H1 (cell line): ENCODE results near the gene AGAP1. TPM values are rescaled to one million over a fixed set of nuclear protein-coding genes. Genes with fewer than 3 reads are reported as not detected.

Experiments
- NANOG ChIP-seq: IDR thresholded peaks from 2 replicates; pipeline ENCODE4 v1.6.1; 2011; ENCODE audit warnings: low read length, low read depth, mild to moderate bottlenecking, inconsistent platforms; ENCODE audit not compliant: insufficient read depth, poor library complexity, severe bottlenecking
- RBBP5 ChIP-seq: IDR thresholded peaks from 2 replicates; pipeline ENCODE4 v1.7.1; 2012; ENCODE audit warnings: low read depth, mild to moderate bottlenecking, inconsistent platforms, low read length, moderate library complexity, borderline replicate concordance
- polyA plus RNA-seq, 7 experiments: library from polyadenylated mRNA; depleted of rRNA in 3 of 7; stranded (reverse) in 5 of 7; unstranded in 2 of 7; fragments of >200 nt in 5 of 7; fragments of 200-250 nt in 2 of 7; gene quantifications; 1 replicate in 5 of 7; 2 replicates in 1 of 7; 4 replicates in 1 of 7; pipeline versions ENCODE4 v1.2.1 to v1.2.3, GENCODE V29; 2011 to 2013; ENCODE audit warnings: missing spikeins in 2 of 7, mixed read lengths in 2 of 7
- total RNA-seq: library from RNA; stranded (reverse); fragmentation: NEBNext Ultra II Directional; extraction: Animal tissue kit (Norgen Biotek cat#: 25700); gene quantifications from 2 replicates; pipeline ENCODE4 v1.2.1, GENCODE V29; 2021
- TF ChIP-seq, protein P1 (sequence below): fragments of 300-600 bp; sonication (generic); IDR thresholded peaks from 2 replicates; pipeline ENCODE4 v1.7.1; 2012; ENCODE audit warnings: low read length, moderate library complexity, mild to moderate bottlenecking, inconsistent platforms; ENCODE audit not compliant: insufficient replicate concordance

AGAP1 gene
- total and polyA plus RNA-seq, 2 of the 8 experiments (the other 6 are each of a cell fraction or from before 2014, with no cell fraction given) = 18.1 to 39.4 TPM

DNA sequence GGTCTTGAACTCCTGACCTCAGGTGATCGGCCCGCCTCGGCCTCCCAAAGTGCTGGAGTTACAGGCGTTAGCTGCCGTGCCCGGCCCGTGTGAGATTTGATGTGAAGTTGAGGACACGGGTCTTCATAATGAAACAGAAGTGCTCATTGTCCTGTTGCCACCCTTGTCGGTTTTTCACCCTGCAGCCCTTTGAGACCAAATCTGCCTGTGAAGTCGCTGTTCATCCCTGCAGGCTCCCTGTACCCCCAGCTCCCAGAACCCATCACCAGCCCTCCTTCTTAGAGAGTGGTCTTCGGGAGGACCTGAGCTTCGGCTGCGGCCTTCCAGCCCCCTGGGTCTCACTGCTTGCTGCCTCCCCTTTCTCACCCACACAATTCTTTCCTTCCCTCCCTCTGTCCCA lies 349.1 kb downstream of the AGAP1 start (continued):
- TF ChIP-seq, protein P1, sequence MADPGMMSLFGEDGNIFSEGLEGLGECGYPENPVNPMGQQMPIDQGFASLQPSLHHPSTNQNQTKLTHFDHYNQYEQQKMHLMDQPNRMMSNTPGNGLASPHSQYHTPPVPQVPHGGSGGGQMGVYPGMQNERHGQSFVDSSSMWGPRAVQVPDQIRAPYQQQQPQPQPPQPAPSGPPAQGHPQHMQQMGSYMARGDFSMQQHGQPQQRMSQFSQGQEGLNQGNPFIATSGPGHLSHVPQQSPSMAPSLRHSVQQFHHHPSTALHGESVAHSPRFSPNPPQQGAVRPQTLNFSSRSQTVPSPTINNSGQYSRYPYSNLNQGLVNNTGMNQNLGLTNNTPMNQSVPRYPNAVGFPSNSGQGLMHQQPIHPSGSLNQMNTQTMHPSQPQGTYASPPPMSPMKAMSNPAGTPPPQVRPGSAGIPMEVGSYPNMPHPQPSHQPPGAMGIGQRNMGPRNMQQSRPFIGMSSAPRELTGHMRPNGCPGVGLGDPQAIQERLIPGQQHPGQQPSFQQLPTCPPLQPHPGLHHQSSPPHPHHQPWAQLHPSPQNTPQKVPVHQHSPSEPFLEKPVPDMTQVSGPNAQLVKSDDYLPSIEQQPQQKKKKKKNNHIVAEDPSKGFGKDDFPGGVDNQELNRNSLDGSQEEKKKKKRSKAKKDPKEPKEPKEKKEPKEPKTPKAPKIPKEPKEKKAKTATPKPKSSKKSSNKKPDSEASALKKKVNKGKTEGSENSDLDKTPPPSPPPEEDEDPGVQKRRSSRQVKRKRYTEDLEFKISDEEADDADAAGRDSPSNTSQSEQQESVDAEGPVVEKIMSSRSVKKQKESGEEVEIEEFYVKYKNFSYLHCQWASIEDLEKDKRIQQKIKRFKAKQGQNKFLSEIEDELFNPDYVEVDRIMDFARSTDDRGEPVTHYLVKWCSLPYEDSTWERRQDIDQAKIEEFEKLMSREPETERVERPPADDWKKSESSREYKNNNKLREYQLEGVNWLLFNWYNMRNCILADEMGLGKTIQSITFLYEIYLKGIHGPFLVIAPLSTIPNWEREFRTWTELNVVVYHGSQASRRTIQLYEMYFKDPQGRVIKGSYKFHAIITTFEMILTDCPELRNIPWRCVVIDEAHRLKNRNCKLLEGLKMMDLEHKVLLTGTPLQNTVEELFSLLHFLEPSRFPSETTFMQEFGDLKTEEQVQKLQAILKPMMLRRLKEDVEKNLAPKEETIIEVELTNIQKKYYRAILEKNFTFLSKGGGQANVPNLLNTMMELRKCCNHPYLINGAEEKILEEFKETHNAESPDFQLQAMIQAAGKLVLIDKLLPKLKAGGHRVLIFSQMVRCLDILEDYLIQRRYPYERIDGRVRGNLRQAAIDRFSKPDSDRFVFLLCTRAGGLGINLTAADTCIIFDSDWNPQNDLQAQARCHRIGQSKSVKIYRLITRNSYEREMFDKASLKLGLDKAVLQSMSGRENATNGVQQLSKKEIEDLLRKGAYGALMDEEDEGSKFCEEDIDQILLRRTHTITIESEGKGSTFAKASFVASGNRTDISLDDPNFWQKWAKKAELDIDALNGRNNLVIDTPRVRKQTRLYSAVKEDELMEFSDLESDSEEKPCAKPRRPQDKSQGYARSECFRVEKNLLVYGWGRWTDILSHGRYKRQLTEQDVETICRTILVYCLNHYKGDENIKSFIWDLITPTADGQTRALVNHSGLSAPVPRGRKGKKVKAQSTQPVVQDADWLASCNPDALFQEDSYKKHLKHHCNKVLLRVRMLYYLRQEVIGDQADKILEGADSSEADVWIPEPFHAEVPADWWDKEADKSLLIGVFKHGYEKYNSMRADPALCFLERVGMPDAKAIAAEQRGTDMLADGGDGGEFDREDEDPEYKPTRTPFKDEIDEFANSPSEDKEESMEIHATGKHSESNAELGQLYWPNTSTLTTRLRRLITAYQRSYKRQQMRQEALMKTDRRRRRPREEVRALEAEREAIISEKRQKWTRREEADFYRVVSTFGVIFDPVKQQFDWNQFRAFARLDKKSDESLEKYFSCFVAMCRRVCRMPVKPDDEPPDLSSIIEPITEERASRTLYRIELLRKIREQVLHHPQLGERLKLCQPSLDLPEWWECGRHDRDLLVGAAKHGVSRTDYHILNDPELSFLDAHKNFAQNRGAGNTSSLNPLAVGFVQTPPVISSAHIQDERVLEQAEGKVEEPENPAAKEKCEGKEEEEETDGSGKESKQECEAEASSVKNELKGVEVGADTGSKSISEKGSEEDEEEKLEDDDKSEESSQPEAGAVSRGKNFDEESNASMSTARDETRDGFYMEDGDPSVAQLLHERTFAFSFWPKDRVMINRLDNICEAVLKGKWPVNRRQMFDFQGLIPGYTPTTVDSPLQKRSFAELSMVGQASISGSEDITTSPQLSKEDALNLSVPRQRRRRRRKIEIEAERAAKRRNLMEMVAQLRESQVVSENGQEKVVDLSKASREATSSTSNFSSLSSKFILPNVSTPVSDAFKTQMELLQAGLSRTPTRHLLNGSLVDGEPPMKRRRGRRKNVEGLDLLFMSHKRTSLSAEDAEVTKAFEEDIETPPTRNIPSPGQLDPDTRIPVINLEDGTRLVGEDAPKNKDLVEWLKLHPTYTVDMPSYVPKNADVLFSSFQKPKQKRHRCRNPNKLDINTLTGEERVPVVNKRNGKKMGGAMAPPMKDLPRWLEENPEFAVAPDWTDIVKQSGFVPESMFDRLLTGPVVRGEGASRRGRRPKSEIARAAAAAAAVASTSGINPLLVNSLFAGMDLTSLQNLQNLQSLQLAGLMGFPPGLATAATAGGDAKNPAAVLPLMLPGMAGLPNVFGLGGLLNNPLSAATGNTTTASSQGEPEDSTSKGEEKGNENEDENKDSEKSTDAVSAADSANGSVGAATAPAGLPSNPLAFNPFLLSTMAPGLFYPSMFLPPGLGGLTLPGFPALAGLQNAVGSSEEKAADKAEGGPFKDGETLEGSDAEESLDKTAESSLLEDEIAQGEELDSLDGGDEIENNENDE = no peak
- no peak for TF ChIP-seq NANOG
- TF ChIP-seq RBBP5 = no peak
